ENCODE measurements around the gene XCL2. TPM values are rescaled to one million over a fixed set of nuclear protein-coding genes. Genes with fewer than 3 reads are reported as not detected.

The XCL2 gene
- total RNA-seq, 1 donor from 2014 or later: not detected

DNA sequence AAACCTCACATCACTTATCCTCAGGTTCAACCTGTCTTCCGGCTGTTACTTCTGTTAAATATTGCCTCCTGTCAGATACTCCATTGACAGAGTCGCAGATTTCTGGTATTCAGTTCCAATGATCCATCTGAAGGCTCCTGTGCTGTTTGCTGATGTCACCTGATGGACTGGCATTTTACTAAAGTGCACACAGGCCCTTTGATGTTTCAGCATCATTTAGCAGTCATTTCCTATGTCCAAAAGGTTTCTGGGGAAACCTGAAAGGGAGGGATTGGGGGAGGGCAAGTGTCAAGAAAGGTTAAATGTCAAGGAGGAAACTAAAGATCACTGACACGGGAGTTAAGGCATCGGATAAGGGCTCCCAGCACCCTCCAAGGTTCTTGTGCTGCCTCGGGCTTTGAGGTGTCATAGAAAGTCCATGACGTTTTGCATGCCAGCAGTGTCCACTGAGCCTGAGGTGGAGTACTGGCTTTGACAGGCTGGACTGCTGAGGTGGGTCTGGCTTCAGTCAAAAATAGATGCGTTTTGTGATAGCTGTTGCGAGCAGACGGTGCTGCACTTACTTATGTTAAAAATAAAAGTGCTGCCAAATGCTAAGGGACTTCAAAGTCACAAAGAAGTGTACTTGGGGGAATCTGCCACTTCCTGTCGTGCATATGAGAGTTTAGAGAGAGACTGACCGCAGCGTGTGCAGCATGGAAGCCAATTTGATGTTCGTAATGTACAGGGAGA is 30.8 kb downstream of the XCL2 start:
- Histone ChIP-seq H3K9me3 (no peaks in the 10 kb centered on the region), H3K4me3 (no peak overlapping the region), H3K27ac (no peak overlapping the region), H3K4me1 (no peaks in the 10 kb centered on the region), H3K27me3 (no peaks in the 10 kb centered on the region), H3K36me3 (no peaks in the 10 kb centered on the region)
- TF ChIP-seq, protein P1, sequence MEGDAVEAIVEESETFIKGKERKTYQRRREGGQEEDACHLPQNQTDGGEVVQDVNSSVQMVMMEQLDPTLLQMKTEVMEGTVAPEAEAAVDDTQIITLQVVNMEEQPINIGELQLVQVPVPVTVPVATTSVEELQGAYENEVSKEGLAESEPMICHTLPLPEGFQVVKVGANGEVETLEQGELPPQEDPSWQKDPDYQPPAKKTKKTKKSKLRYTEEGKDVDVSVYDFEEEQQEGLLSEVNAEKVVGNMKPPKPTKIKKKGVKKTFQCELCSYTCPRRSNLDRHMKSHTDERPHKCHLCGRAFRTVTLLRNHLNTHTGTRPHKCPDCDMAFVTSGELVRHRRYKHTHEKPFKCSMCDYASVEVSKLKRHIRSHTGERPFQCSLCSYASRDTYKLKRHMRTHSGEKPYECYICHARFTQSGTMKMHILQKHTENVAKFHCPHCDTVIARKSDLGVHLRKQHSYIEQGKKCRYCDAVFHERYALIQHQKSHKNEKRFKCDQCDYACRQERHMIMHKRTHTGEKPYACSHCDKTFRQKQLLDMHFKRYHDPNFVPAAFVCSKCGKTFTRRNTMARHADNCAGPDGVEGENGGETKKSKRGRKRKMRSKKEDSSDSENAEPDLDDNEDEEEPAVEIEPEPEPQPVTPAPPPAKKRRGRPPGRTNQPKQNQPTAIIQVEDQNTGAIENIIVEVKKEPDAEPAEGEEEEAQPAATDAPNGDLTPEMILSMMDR (IDR thresholded peaks at IDR 0.05): no peak
- intact Hi-C loops (cut with DNase I): no loop called here
- DNase-seq (ENCODE audit: low spot score in 2 of 2): no peak

DNA sequence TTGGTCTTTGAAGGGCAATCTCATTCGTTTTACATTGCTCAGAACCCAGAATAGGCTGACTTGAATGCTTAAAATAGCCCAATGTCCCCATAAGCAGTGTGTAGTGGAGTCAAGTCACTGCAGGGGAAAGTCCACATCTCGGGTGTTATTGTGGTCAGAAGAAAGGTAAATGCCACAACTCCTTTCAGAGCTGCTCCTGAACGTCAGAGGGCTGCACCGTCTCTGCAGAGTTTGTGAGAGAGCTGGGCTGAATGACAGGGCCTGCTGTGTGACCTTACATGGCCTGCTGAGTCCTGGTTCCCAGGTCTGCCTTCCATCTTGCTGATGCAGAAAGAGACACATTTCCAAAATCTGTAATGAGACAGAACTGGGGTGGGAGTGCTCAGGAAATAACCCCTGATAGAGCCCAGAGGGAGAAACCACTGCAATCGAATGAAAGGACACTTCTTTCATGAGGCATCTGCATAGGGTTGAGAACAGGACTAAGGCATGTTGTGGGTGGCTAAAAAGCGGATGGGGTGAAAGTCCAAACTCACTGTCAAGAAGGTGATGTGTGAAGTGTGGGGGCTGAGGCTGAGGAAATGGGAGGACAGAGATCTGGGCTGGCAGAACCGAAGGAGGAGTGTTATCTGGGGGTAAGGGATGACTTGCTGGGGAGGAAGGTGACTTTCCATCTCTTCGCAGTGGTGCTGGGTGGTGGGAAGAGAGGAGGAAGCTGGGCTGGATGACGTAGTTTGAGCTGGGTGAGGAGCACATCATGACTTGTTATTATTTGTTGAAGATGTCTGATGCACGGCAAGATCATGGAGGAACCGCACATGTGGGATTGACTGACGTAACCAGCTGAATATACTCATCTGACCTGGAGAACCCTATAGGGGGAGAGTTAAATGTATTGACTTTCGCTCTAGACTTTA is 33.7 kb downstream of the XCL2 start:
- Histone ChIP-seq H3K4me1 (no peaks in the 10 kb centered on the region), H3K27ac (no peak overlapping the region), H3K27me3 (no peaks in the 10 kb centered on the region), H3K4me3 (no peak overlapping the region), H3K36me3 (no peaks in the 10 kb centered on the region), H3K9me3 (no peaks in the 10 kb centered on the region)
- TF ChIP-seq, protein P1 (IDR thresholded peaks at IDR 0.05): no peak
- no peak for DNase-seq (ENCODE audit: low spot score in 2 of 2)
- intact Hi-C loops (cut with DNase I): no loop called here

DNA sequence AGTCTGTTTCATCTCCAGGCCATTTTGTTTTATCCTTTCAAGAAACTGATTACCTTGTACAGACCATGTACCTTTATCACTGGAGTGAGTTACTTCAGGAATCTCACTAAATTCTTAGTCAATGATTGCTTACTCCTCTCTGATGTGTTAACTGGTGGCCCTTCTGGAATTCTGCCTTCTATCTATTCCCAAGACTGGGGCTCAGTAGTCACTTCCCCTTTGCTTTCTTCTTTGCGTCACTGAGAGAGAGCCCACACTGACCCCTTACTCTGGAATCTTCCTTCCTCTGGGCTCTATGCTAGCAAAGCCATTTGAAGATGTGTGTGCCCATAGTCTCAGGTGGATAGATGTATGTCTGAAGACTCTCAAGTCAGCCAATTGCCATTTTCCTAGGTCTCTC is 34.6 kb downstream of the XCL2 start:
- Histone ChIP-seq H3K4me3 (no peak overlapping the region), H3K36me3 (no peaks in the 10 kb centered on the region), H3K27ac (no peak overlapping the region), H3K9me3 (no peaks in the 10 kb centered on the region), H3K4me1 (no peaks in the 10 kb centered on the region), H3K27me3 (no peaks in the 10 kb centered on the region)
- DNase-seq (ENCODE audit: low spot score in 2 of 2): no peak
- TF ChIP-seq, protein P1 (IDR thresholded peaks at IDR 0.05): no peak
- intact Hi-C loops (cut with DNase I): no loop called here

DNA sequence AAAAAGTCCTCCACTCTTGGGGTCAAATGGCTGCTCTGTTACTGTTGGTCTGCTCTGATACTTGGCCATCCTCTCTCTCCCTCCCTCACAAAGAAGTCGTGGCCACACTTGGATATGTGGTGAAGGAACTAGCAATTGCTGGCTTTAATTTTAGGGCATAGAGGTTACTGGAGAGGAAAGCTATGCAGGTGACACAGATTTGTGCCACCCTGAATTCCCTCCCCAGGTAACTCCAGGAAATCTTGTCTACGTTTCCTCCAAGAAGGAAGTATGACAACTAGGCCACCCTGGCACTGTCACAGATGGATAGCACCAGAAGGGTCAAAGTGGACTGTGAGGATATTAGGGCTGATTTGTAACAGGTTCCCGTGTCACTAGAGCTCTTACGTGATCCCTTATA is 36.0 kb downstream of the XCL2 start:
- Histone ChIP-seq H3K27ac (no peak overlapping the region), H3K4me3 (no peak overlapping the region), H3K4me1 (no peaks in the 10 kb centered on the region), H3K9me3 (no peaks in the 10 kb centered on the region), H3K36me3 (no peaks in the 10 kb centered on the region), H3K27me3 (no peaks in the 10 kb centered on the region)
- TF ChIP-seq, protein P1 (IDR thresholded peaks at IDR 0.05): no peak
- no peak for DNase-seq (ENCODE audit: low spot score in 2 of 2)
- intact Hi-C loops (cut with DNase I): no loop called here

DNA sequence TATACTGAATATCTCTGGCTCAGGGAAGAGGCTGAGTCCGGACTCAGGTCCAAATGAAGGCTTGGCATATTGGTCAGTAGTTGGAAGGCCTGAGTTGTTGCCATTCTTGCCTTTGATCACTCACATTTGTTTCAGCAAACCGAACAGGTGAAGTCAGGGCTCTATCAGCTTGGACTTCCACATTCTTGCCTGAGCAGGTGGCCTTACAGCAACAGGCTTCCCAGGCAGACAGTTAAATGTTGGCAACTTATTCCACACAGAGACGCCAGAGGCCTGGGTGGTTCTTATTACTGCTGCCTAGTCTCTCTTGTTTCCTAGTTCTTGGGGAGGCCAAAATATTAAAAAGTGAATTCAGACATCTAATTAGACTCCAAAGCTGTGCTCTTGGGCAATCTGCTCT is 36.6 kb downstream of the XCL2 start:
- no peaks in the 10 kb centered on the region for H3K4me1 ChIP-seq

More for the DNA sequence above, 36.6 kb downstream of the XCL2 start:
- intact Hi-C loops (cut with DNase I): no loop called here
- TF ChIP-seq, protein P1 (IDR thresholded peaks at IDR 0.05): no peak
- no peak overlapping the region for H3K4me3 ChIP-seq
- H3K9me3 ChIP-seq: no peaks in the 10 kb centered on the region
- no peaks in the 10 kb centered on the region for H3K27me3 ChIP-seq
- no peaks in the 10 kb centered on the region for H3K36me3 ChIP-seq
- no peak overlapping the region for H3K27ac ChIP-seq
- no peak for DNase-seq (ENCODE audit: low spot score in 2 of 2)
